Calu3 (cell line): ENCODE measurements around the gene TSHZ2. TPM values are rescaled to one million over a fixed set of nuclear protein-coding genes. Genes with fewer than 3 reads are reported as not detected.
"Not testable (repeated sequence)": the region's sequence is repeated elsewhere in the genome, so short reads cannot be mapped to it uniquely, and the experiment has no call there.

ENCODE experiments used
- BruUV-seq: library from RNA; stranded (reverse); fragments of 400-500 nt; replicated peaks from 2 replicates; lab custom pipeline; 2021; lab: Mats Ljungman, UMichigan
- CTCF ChIA-PET: fragments of 300-600 bp; sonication (Branson Sonifier 250); formaldehyde crosslinking; loops from one replicate; lab custom pipeline; 2022; ENCODE audit warnings: antibody characterized with exemption; lab: Charles Lee
- DNase-seq: peaks from one replicate; pipeline ENCODE4 v3.0.0; 2022
- H3K27ac Mint-ChIP-seq: one replicate; pipeline ENCODE4 v1.8.0; 2022; ENCODE audit warnings: mixed read lengths; ENCODE audit not compliant: unreplicated experiment
- H3K27me3 Mint-ChIP-seq: one replicate; pipeline ENCODE4 v1.8.0; 2022; ENCODE audit warnings: mixed read lengths; ENCODE audit not compliant: unreplicated experiment
- H3K36me3 Mint-ChIP-seq: one replicate; pipeline ENCODE4 v1.8.0; 2022; ENCODE audit warnings: mild to moderate bottlenecking, moderate library complexity, mixed read lengths; ENCODE audit not compliant: insufficient read depth, unreplicated experiment
- H3K4me1 Mint-ChIP-seq: one replicate; pipeline ENCODE4 v1.8.0; 2022; ENCODE audit warnings: mild to moderate bottlenecking, low read depth, mixed read lengths; ENCODE audit not compliant: unreplicated experiment
- H3K4me3 Mint-ChIP-seq: one replicate; pipeline ENCODE4 v1.8.0; 2022; ENCODE audit warnings: mild to moderate bottlenecking, low read depth, moderate library complexity, mixed read lengths; ENCODE audit not compliant: unreplicated experiment
- H3K9me3 Mint-ChIP-seq: one replicate; pipeline ENCODE4 v1.8.0; 2022; ENCODE audit warnings: low read depth, mixed read lengths; ENCODE audit not compliant: unreplicated experiment
- CTCF ChIP-seq: fragments of 200-600 bp; IDR thresholded peaks from one replicate; pipeline ENCODE4 v1.8.0; 2022; ENCODE audit warnings: antibody characterized with exemption; ENCODE audit not compliant: unreplicated experiment
- intact Hi-C: fragments of 100-400 bp; cut with micrococcal nuclease; formaldehyde crosslinking; loops from one replicate; pipeline ENCODE4 v1.10.0; 2022; ENCODE audit not compliant: unreplicated experiment
- total RNA-seq: library from RNA; stranded (reverse); gene quantifications from 2 replicates; pipeline ENCODE4 v1.2.3, GENCODE V29; 2022

TSHZ2 gene
- total RNA-seq, 1 experiment from 2014 or later, result not detected

GRCh38 chr20:53463101-53463972, 491.2 kb downstream of the TSHZ2 start:
- BruUV-seq, result no TSS peak
- Mint-ChIP-seq H3K9me3 (no peaks in the 10 kb centered on the region), H3K27me3 (peaks cover 74% of the 10 kb centered on the region), H3K27ac (no peak overlapping the region), H3K36me3 (no peaks in the 10 kb centered on the region), H3K4me1 (no peaks in the 10 kb centered on the region), H3K4me3 (no peak overlapping the region)
- CTCF ChIA-PET, result interaction anchor here (0.6 kb wide), 1 partner anchor 9 kb away, joined by 3 read pairs; no protein-coding TSS in a partner anchor
- no peak for TF ChIP-seq CTCF
- intact Hi-C loops, result no loop called here
- DNase-seq, result no peak

- Mint-ChIP-seq H3K4me3 (no peak overlapping the region), H3K4me1 (no peaks in the 10 kb centered on the region), H3K9me3 (no peaks in the 10 kb centered on the region), H3K27me3 (peaks cover 82% of the 10 kb centered on the region), H3K27ac (no peak overlapping the region), H3K36me3 (no peaks in the 10 kb centered on the region)
- BruUV-seq, result no TSS peak
- CTCF ChIA-PET, result interaction anchor here (0.7 kb wide), 1 partner anchor 1147 kb away, joined by 4 read pairs; no protein-coding TSS in a partner anchor
- intact Hi-C loops, result no loop called here
- no peak for DNase-seq
- no peak for TF ChIP-seq CTCF
These were observed 494.1 kb downstream of the TSHZ2 start for GRCh38 chr20:53466279-53466678.

GRCh38 chr20:53468587-53468986, 496.4 kb downstream of the TSHZ2 start:
- intact Hi-C loops, result no loop called here
- H3K27me3 Mint-ChIP-seq, result peaks cover 77% of the 10 kb centered on the region
- H3K9me3 Mint-ChIP-seq, result no peaks in the 10 kb centered on the region
- CTCF ChIA-PET, result no interaction called here
- H3K4me3 Mint-ChIP-seq, result no peak overlapping the region
- no peaks in the 10 kb centered on the region for H3K4me1 Mint-ChIP-seq
- H3K27ac Mint-ChIP-seq, result no peak overlapping the region
- DNase-seq, result no peak
- no peaks in the 10 kb centered on the region for H3K36me3 Mint-ChIP-seq
- BruUV-seq, result no TSS peak
- TF ChIP-seq CTCF, result no peak

GRCh38 chr20:53472859-53473258, 500.7 kb downstream of the TSHZ2 start:
- BruUV-seq, H3K9me3 Mint-ChIP-seq, intact Hi-C loops, DNase-seq, CTCF ChIA-PET, H3K4me1 Mint-ChIP-seq, H3K36me3 Mint-ChIP-seq, H3K27ac Mint-ChIP-seq, H3K4me3 Mint-ChIP-seq: not testable (repeated sequence)
- H3K27me3 Mint-ChIP-seq, result peaks cover 46% of the 10 kb centered on the region

GRCh38 chr20:53480913-53481312, 508.8 kb downstream of the TSHZ2 start:
- H3K4me1 Mint-ChIP-seq, result no peaks in the 10 kb centered on the region
- no peaks in the 10 kb centered on the region for H3K9me3 Mint-ChIP-seq
- CTCF ChIA-PET, result no interaction called here
- no peak overlapping the region for H3K27ac Mint-ChIP-seq
- no TSS peak for BruUV-seq
- TF ChIP-seq CTCF, result no peak
- intact Hi-C loops, result no loop called here
- DNase-seq, result no peak
- no peak overlapping the region for H3K4me3 Mint-ChIP-seq
- no peaks in the 10 kb centered on the region for H3K36me3 Mint-ChIP-seq
- H3K27me3 Mint-ChIP-seq, result no peaks in the 10 kb centered on the region
